ENCODE measurements around the gene UCP3. TPM values are rescaled to one million over a fixed set of nuclear protein-coding genes. Genes with fewer than 3 reads are reported as not detected.

UCP3 gene
- total RNA-seq, 2 donors from 2014 or later, result 0.55 to 6.8 TPM

DNA sequence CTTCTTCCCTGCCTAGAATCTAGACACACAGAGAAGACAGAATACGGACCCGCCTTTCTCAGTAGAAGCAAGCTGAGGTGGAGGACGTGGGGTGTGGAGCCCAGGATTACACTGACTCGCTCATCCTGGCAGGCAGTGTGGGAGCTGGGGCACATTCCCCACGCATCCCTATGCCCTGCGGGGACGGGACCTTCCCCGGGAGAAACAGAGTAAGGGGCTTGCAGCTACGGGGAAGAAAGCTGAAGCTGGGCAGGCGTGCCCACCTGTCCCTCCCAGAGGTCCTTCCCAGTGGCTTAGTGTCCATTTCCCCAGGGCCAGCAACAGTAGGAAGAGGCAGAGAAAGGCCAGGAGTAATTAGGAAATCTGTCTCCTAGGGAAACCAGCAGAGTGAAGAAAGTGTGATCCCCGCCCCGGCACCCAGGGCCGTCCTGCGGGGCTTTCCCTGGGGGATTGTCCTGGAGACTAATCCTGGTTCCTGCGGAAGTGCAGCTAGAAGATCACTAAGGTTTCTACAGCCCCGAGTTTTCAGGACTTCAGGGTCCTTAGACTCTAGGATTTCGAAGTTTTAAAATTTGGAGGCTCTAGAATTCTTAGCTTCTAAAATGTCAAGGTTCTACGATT, 50.3 kb downstream of the UCP3 start:
- H3K4me1 ChIP-seq (replicated peaks), result no peaks in the 10 kb centered on the region
- H3K9me3 ChIP-seq, result no peaks in the 10 kb centered on the region
- 92% methylated on average over 18 of the region's 18 CpGs for WGBS
- H3K27ac ChIP-seq, result no peak overlapping the region
- no peaks in the 10 kb centered on the region for H3K27me3 ChIP-seq (replicated peaks; ENCODE audit: insufficient read depth)
- intact Hi-C loops (cut with DNase I), result no loop called here
- TF ChIP-seq POLR2AphosphoS5 (IDR thresholded peaks at IDR 0.05) (no peak), POLR2A (IDR thresholded peaks at IDR 0.05) (no peak)
- TF ChIP-seq, protein P1, sequence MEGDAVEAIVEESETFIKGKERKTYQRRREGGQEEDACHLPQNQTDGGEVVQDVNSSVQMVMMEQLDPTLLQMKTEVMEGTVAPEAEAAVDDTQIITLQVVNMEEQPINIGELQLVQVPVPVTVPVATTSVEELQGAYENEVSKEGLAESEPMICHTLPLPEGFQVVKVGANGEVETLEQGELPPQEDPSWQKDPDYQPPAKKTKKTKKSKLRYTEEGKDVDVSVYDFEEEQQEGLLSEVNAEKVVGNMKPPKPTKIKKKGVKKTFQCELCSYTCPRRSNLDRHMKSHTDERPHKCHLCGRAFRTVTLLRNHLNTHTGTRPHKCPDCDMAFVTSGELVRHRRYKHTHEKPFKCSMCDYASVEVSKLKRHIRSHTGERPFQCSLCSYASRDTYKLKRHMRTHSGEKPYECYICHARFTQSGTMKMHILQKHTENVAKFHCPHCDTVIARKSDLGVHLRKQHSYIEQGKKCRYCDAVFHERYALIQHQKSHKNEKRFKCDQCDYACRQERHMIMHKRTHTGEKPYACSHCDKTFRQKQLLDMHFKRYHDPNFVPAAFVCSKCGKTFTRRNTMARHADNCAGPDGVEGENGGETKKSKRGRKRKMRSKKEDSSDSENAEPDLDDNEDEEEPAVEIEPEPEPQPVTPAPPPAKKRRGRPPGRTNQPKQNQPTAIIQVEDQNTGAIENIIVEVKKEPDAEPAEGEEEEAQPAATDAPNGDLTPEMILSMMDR (IDR thresholded peaks at IDR 0.05), result no peak
- H3K36me3 ChIP-seq, result no peaks in the 10 kb centered on the region
- H3K4me3 ChIP-seq, result no peak overlapping the region
- DNase-seq (ENCODE audit: low spot score), result no peak

- DNase-seq (ENCODE audit: low spot score), result no peak
- intact Hi-C loops (cut with DNase I), result no loop called here
- 84% methylated on average over 25 of the region's 25 CpGs for WGBS
- H3K4me1 ChIP-seq (replicated peaks), result no peaks in the 10 kb centered on the region
- no peak overlapping the region for H3K4me3 ChIP-seq
- no peaks in the 10 kb centered on the region for H3K27me3 ChIP-seq (replicated peaks; ENCODE audit: insufficient read depth)
- no peaks in the 10 kb centered on the region for H3K9me3 ChIP-seq
- no peak overlapping the region for H3K27ac ChIP-seq
- TF ChIP-seq POLR2AphosphoS5 (IDR thresholded peaks at IDR 0.05), result no peak
- TF ChIP-seq, protein P1 (IDR thresholded peaks at IDR 0.05), result no peak
- TF ChIP-seq POLR2A (IDR thresholded peaks at IDR 0.05), result no peak
- H3K36me3 ChIP-seq, result no peaks in the 10 kb centered on the region
Measured at GRCh38 chr11:73957654-73958361, 51.1 kb downstream of the UCP3 start.

DNA sequence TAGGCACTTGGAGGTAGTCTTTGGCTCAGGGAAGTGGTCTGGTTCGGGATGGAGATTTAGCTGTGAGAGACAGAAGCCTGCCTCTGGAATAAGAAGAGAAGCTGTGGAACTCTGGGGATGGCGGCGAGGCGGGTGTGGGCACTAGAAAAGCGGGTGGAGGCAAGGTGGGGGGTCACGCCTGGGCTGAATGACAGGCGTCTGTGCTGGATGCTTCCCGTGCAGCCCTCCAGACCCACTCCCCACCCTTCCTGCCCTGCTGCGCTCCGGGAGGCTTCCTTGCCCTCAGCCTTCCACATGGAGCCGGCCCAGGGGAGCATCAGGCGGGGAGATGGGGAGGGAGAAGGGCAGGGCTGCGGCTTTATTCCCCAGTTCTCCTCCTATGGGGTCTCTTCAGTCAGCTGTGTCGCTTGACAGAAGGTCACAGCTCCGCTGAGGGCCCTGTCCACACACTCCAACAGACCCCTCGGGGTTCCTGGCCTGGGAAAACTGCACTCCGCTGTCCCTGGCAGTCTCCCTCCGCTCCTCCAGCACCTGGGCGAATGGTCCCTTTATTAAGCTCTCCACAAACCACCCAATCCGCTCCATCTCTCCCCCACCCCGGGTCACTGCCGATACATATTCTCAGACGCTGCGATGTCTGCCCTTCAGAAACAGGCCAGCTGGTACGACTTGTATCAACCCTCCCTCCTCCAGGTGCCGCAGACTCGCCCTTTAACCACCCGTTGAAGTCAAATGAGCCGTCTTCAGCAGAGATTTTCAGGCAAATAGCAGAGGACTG, 51.8 kb downstream of the UCP3 start:
- H3K36me3 ChIP-seq, result no peaks in the 10 kb centered on the region
- WGBS, result 76% methylated on average over 29 of the region's 29 CpGs
- H3K4me1 ChIP-seq (replicated peaks), result no peaks in the 10 kb centered on the region
- TF ChIP-seq POLR2AphosphoS5 (IDR thresholded peaks at IDR 0.05) (no peak), POLR2A (IDR thresholded peaks at IDR 0.05) (no peak)
- TF ChIP-seq, protein P1 (IDR thresholded peaks at IDR 0.05), result no peak
- H3K27me3 ChIP-seq (replicated peaks; ENCODE audit: insufficient read depth), result no peaks in the 10 kb centered on the region
- no peak overlapping the region for H3K27ac ChIP-seq
- intact Hi-C loops (cut with DNase I), result no loop called here
- DNase-seq (ENCODE audit: low spot score), result no peak
- H3K4me3 ChIP-seq, result no peak overlapping the region
- H3K9me3 ChIP-seq, result no peaks in the 10 kb centered on the region

DNA sequence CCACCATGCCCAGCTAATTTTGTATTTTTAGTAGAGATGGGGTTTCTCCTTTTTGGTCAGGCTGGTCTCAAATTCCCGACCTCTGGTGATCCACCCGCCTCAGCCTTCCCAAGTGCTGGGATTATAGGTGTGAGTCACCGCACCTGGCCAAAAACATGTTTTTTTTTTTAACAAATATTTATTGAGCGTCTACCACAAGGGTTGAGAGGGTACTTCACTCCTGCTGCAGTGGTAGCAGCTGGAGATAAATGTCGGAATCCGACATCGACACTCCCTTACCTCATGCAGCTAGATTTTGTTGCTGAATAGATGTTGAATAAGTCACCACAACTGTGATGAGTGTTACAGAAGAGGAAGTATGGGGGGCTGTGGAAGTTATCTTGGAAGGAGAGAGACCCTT, 57.1 kb downstream of the UCP3 start:
- intact Hi-C loops (cut with DNase I), result no loop called here
- H3K36me3 ChIP-seq, result no peaks in the 10 kb centered on the region
- WGBS, result 74% methylated on average over 7 of the region's 7 CpGs
- H3K4me3 ChIP-seq, result no peak overlapping the region
- no peaks in the 10 kb centered on the region for H3K4me1 ChIP-seq (replicated peaks)
- H3K27me3 ChIP-seq (replicated peaks; ENCODE audit: insufficient read depth), result no peaks in the 10 kb centered on the region
- no peak overlapping the region for H3K27ac ChIP-seq
- no peaks in the 10 kb centered on the region for H3K9me3 ChIP-seq
- no peak for TF ChIP-seq POLR2A (IDR thresholded peaks at IDR 0.05)
- TF ChIP-seq POLR2AphosphoS5 (IDR thresholded peaks at IDR 0.05), result no peak
- TF ChIP-seq, protein P1 (IDR thresholded peaks at IDR 0.05), result no peak
- no peak for DNase-seq (ENCODE audit: low spot score)

Data from prostate gland (tissue), 2 donors.